NCI-H128 (cell line): ENCODE results near the gene TIMM13.

Source experiments
- DNase-seq: peaks from one replicate; lab custom pipeline; 2025; ENCODE audit not compliant: unreplicated experiment; lab: John Stamatoyannopoulos, UW

The TIMM13 gene

GRCh38 chr19:2455851-2456570 is 28.6 kb upstream of the TIMM13 start:
- DNase-seq, result no peak

DNA sequence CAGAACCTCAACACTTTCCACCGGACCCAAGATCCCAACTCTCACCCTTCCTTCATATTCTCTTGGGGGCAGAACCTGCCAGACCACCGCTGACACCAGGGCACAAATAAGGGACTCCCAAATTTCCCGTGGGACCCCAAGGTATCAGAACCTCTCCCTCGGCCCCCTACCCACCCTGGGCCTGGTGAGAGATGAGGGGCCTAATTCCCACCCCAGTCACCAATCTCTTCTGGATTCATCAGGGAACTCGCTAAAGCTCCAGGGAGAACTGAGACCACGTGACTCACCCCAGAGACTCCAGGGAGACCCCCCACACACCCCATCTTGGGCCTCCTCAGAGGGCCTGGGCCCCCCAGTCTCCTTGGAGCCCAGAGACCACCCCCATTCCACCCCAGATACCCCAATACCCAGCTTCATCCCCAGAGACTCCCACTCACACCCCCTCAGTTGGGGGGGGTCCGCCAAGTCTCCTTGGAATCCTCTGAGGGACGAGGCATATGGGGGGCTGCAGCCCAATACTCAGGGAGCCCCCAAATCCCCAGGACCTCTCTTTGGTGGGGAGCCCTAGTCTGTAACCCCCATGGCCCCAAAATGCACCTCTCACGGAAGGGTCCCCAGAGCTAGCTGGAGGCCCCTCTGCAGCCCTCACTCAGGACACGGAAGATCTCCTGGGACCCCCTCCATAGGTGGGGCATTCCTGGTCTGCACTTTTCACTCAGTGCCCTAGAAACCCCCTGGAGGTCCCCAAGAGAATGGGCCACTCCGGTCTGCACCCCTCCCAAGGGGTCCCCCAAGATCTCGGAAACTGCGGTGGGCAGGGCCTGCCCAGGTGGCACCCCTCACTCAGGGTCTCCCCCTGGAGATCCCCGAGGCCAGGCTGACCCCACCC is 27.8 kb upstream of the TIMM13 start:
- DNase-seq, result no peak

GRCh38 chr19:2454199-2454961 is 27.0 kb upstream of the TIMM13 start:
- DNase-seq, result no peak

GRCh38 chr19:2453431-2454025 is 26.1 kb upstream of the TIMM13 start:
- no peak for DNase-seq

DNA sequence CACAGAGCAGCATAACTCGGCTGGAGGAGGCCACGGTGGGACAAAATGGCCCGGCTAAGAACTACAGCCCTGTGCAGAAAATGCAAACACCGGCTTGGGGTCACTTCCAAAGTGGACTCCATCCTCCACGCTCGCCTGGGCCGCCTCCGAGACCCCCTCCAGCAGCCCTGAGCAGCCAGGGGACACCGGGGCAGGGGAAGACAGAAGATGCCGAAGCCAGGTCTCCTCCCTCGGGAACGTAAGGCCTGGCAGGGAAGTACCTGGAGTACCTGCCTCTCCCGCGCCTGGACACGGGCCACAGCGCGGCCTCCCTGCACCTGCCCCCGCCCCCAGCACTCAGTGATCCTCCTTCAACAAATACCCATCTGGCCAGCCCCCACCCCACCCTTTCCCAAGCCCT is 24.4 kb upstream of the TIMM13 start:
- no peak for DNase-seq

DNA sequence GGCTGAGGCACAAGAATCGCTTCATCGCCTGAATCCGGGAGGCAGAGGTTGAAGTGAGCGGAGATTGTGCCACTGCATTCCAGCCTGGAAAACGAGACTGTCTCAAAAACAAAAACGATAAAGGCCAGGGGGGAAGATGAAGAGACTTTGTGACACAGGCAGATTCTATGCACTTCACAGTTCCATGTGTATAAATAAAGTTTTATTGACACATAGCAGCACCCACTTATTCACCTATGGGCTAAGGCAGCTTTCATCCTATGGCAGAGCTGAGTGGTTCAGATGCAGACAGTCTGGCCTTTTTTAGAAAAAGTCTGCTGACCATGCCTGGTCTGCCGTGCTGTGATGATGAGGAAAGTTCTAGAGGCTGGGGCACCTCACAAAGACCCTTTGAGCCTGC is 23.8 kb upstream of the TIMM13 start:
- DNase-seq, result no peak

DNA sequence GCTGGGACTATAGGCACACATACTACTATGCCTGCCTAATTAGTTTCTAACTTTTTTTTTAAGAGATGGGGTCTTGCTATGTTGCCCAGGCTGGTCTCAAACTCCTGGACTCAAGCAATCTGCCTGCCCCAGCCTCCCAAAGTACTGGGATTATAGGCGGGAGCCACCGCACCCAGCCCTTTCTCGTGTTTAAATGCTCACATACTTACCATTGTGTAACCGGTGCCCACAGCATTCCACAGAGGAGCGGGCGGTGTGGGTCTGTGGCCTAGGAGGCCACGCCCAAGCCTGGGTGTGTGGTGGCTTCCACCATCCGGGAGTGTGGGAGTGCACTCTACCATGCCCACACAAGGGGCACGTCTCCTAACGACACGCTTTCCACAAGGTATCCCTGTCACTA is 21.6 kb upstream of the TIMM13 start:
- DNase-seq, result no peak

GRCh38 chr19:2446381-2446780 is 19.0 kb upstream of the TIMM13 start:
- peak; percentile 72 for DNase-seq

- no peak for DNase-seq
These were observed 17.0 kb upstream of the TIMM13 start for GRCh38 chr19:2444251-2445002.

GRCh38 chr19:2443785-2444182 is 16.4 kb upstream of the TIMM13 start:
- DNase-seq, result no peak

GRCh38 chr19:2443116-2443784 is 15.9 kb upstream of the TIMM13 start:
- DNase-seq, result no peak

- DNase-seq, result no peak
These were observed 13.8 kb upstream of the TIMM13 start for GRCh38 chr19:2441096-2441752.

- DNase-seq, result no peak
These were observed 13.1 kb upstream of the TIMM13 start for GRCh38 chr19:2440515-2440914.

- no peak for DNase-seq
These were observed 10.8 kb upstream of the TIMM13 start for GRCh38 chr19:2438178-2438577.

DNA sequence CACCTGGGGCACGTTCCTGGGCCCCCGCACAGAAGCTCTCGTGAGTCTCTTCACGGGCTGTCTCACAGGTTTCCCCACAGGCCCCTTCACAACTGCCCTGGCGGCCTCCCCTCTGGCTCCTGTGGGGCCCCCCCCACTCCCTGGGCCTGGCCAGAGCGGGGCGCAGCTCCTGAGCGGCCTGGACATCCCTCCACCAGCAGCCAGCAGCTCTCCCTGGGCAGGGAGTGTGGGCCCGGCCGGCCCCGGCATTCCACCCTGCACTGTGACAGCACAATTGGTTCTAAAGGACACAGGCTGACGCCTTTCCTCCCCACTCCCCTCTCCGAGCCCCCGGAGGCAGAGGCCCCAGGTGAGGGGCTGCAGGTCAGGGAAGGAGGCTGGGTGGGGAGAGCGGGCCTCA is 9.5 kb upstream of the TIMM13 start:
- DNase-seq, result no peak

DNA sequence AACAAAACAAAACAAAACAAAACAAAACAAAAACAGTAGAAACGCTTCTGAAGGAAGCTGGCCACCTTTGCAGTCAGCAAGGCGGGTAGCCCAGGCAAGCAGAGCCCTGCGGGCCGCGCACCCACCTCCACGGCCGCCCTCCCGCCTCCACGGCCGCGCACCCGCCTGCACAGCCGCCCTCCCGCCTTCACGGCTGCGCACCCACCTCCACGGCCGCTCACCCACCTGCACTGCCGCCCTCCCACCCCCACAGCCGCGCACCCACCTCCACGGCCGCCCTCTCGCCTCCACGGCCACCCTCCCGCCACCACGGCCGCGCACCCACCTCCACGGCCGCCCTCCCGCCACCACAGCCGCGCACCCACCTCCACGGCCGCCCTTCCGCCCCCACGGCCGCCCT is 9.0 kb upstream of the TIMM13 start:
- no peak for DNase-seq

DNA sequence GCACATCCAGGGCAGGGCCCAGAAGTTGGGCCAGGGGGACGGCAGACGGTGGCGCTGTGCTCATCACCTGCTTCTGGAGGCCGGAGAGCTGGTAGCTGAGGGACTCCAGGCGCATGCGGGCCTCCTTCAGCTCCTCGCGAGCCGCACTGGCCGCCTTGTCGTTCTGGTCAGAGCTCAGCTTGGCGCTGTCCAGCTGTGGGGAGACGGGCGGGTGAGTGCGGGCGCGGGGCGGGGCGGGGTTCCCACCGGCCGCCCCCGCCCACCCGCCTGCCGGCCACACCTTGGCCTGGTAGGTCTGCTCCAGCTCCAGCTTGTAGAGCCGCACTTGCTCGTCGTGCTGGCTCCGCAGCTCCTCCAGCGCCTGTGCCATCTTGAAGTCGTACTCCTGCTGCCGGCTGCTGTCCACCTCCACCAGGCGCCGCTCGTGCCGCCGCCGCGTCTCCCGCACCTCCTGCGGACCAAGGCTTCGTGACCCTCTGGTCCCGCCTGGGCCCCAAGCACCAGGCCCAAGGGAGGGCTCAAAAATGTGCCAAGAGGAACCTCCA is 7.4 kb upstream of the TIMM13 start:
- no peak for DNase-seq

DNA sequence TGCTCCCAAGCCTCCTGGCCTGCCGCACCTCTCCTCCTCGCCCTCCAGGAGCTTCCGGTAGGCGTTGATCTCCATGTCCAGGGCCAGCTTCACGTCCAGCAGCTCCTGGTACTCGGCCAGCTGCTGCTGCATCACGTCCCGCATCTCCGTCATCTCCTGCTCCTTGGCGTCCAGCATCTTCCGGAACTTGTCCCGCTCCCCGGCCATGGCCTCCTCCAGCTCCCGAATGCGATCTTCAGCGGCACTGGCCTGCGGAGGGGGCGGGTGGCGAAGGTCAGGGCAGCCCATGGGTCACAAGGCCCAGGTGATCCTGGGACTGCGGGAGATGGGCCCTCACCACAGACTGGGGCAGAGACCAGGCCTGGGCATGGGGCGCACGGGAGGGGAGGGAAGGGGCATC is 6.9 kb upstream of the TIMM13 start:
- DNase-seq, result no peak

DNA sequence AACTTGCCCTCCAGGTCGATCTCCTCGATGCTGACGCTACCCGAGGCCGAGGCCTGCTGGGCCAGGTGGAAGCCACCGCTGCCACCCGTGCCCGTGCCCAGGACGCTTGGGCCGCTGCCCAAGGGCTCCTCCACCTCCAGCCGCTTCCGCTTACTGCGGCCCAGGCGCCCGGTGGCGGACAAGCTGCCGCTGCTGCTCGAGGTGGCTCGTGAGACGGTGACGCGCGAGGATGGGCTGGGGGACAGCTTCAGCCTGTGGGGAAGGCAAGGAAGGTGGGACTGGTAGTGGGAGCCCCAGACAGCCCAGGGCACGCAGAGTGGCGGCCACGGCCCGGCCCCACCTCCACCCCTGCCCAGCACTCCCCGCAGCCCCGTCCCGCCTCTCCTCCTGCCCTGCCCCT is 6.5 kb upstream of the TIMM13 start:
- DNase-seq, result no peak
